NOMO-1 (cell line): ENCODE results near the gene TNNT1.
"Not testable (repeated sequence)": the region's sequence is repeated elsewhere in the genome, so short reads cannot be mapped to it uniquely, and the experiment has no call there.

Experiments used
- DNase-seq, 2 experiments: peaks; one replicate each; lab custom pipeline; 2025; ENCODE audit not compliant: unreplicated experiment in 2 of 2; lab: John Stamatoyannopoulos, UW

The TNNT1 gene

GRCh38 chr19:55112777-55113569 lies 36.0 kb downstream of the TNNT1 start:
- DNase-seq = no peak

DNA sequence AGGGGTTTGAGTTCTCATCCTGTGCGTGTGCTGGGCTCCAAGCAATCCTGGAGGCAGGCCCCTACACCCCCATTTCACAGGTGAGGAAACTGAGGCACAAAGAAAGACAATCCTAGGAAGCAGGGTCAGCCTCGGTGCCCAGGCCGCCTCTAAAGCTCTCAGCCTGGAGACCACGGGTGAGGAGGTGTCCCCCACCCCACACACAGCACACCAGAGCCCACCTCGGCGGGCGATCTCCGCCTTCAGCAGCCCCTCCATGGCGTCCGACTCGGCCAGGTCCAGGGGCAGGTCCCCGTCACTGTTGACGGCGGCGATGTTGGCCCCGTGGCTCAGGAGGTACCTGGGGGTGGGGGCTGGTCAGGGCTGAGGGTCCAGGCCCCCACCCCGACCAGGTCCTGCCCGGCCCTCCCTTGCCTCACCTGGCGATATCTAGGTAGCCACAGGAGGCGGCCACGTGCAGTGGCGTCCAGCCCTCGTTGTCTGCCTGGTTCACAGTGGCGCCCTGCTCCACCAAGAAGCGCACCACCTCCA lies 36.7 kb downstream of the TNNT1 start:
- no peak for DNase-seq

GRCh38 chr19:55111238-55111831 lies 37.7 kb downstream of the TNNT1 start:
- DNase-seq = no peak

DNA sequence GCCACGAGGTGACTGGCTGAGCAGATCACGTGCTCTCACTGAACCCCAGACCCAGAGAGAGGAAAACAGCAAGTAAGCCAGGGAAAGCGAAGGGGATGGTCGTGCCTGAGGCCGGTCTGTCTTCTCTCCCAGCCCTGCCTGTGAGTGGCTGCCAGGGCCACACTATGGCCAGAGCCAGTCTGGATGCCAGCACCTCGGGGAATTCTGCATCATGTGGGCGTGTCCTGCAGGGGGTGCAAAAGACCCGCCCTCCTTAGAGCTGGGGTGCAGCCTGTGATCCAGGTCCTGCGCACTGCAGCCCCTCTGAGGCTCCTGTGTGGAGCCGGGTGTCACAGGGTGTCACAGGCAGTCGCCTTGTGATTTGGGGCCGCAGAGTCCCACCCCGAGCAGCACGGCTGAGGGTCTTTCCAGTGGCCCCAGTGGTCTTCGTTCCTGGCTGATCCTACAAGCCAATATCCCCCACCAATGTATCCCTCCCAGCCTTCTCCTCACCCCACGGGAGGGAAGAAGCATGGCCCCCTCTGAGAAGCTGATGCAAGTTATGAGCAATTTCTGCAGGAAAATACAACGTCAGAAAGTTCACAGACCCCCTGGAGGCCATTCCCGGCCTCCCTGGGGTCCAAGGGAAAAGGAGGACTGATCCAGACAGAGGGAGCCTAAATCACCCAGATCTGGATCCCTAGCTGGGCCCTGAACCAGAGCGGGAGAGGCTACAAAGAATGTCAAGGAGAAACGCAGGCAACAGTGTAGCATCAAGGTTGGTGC lies 39.3 kb downstream of the TNNT1 start:
- no peak for DNase-seq

GRCh38 chr19:55107252-55107651 lies 41.8 kb downstream of the TNNT1 start:
- not testable (repeated sequence) for DNase-seq

GRCh38 chr19:55106591-55106990 lies 42.4 kb downstream of the TNNT1 start:
- DNase-seq = no peak

- no peak for DNase-seq
Observed at GRCh38 chr19:55105237-55105636, 43.8 kb downstream of the TNNT1 start.

DNA sequence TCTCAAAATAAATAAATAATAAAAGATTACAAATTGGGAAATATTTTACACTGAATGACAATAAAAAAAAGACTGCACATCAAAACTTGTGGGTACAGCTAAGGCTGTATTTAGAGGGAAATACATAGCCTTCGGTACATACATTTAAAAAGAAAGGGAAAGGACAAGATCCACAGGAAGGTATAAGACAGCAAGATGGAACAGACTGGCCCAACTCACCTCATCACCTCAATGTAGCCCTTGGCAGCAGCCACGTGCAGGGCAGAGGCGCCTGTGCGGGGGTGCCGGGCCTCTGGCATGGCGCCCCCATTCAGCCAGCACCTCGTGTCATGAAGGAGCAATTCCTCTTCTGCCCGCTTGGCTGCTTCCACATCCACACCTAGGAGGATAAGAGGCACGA lies 45.8 kb downstream of the TNNT1 start:
- DNase-seq = no peak

GRCh38 chr19:55101261-55101660 lies 47.7 kb downstream of the TNNT1 start:
- no peak for DNase-seq

GRCh38 chr19:55099557-55100506 lies 49.2 kb downstream of the TNNT1 start:
- DNase-seq = no peak

DNA sequence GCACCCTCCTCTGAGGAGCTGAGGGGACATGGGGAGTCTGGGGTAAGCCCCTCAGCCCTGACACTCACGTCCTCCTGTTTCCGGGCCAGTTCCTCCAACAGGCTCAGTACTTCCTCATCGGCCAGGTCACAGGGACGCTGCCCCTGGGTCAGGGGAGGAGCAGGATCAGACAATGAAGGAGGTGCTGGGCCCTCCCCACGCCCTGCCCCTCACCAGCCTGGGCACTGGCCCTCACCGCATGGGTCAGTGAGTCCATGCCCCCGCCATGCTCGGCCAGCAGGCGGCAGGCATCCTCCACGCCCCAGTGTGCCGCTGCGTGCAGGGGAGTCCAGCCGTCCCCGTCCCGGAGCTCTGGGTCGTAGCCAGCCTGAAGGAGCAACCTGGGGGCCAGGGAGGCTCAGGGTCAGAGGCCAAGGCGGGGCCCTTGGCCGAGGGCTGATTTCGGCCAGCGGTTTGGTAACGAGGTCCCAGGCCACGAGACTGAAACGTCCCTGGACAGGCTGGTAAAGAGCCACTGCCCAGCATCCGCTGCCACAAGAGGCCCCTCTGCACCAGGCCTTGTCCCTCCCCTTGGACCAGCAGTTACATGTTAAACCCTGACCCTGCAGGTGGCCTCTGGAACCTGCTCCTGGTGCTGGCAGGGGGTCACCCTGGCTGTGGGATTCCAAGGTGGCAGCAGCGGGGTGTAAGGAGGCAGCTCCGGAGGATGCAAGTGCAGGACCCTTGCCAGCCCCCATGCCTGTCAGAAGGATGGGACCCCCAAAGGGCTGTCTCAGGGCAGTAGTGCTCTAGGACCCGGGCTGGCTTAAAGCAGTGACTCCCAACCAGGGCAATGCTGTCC lies 50.1 kb downstream of the TNNT1 start:
- no peak for DNase-seq

- no peak for DNase-seq
Observed at GRCh38 chr19:55097864-55098715, 50.9 kb downstream of the TNNT1 start.

DNA sequence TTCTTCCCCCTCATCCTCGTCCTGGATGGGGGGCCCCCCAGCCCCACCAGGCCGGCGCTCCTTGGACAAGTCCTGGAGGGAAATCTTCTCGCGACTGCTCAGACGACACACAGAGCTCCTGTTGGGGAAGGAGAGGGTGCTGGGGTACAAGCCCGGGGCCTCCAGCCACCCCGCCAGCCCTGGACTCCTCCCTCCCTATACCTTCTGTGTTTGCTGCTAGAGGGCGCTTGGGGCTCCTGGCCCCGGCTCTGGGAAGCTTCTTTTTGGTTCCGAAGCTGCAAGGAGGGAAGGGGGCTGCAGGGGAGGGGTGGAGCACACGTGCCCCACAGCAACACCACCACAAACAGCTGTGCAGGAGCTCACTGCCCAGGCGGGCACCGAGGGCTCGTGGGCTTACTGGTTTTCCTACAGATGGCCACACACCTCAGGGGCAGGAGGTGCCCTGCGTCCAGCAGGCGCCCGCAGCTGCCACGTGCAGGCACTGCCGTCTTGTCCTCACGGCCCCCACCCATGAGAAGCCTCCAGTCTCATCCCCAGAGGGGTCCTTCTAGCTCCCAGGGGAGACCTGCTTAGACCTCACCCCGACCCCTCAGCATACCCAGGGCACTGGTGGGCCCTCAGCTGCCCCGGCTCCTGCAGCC lies 52.8 kb downstream of the TNNT1 start:
- DNase-seq = no peak

GRCh38 chr19:55095260-55096060 lies 53.5 kb downstream of the TNNT1 start:
- DNase-seq = no peak

DNA sequence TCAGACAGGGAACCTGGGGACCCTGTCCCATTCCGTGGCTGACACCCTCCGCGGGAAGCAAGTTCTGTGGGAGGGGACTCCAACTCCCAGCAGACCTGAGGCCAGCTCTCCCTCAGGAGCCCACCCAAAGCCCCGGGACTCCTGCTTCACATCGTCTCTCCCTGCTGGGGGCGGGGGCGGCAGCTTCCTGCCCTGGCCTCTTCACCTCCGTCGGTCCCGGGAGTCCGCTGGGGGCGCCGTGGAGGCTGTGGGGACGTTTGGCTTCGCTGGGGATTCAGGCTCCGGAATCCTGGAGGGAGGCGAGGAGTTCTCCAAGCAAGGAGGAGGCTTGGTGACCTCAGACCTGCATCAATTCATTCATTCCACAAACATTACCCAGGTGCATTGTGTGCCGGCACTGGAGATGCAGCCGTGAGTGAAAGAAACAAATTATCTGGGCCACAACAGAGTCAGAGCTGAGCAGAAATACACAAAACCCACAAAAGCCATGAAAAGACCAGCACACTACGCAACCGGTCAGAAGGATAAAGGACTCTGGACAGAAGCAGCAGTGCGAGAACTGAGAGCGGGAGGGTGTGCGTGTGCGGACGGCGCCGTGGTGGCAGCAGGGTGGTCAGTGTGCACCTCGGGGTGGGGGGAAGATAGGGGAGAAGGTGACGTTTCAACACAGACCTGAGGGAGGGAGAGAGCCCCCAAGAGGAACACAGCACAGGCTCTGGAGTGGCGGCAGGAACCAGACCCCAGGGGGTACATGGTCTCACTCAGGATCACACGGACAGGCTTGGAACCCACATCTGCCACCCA lies 54.3 kb downstream of the TNNT1 start:
- DNase-seq = no peak
